ENCODE data around the gene NSL1. TPM values are rescaled to one million over a fixed set of nuclear protein-coding genes. Genes with fewer than 3 reads are reported as not detected.

Gene NSL1
- total and polyA plus RNA-seq, 9 of the 15 experiments (the other 6 are each of a cell fraction or from before 2014, with no cell fraction given), result 53.5 to 108 (median 59.1) TPM

- Histone ChIP-seq H3K27me3 (ENCODE audit: control insufficient read depth in 2 of 2, insufficient read depth in 2 of 2, low read length in 2 of 2) (no peaks in the 10 kb centered on the region), H3K27ac (ENCODE audit: extremely low read depth, low read depth, low read length) (no peak overlapping the region), H3K4me3 (no peak overlapping the region), H3K79me2 (ENCODE audit: control insufficient read depth, insufficient read depth, low read length) (peaks cover 9% of the 10 kb centered on the region; the same call in 2 of the 3 replicates), H3K4me1 (replicated peaks in 1 of 2; ENCODE audit: control insufficient read depth in 2 of 2, insufficient read depth in 2 of 2, low read length in 2 of 2) (no peaks in the 10 kb centered on the region), H3K9me1 (ENCODE audit: control insufficient read depth, insufficient read depth, low read length) (no peaks in the 10 kb centered on the region), H3K9ac (ENCODE audit: insufficient read depth in 1 of 2, low read depth in 2 of 2, low read length in 2 of 2) (no peak overlapping the region), H2AFZ (ENCODE audit: low read depth, low read length) (no peak overlapping the region), H3K4me2 (ENCODE audit: insufficient read depth, low read length) (no peak overlapping the region), H3K36me3 (ENCODE audit: control insufficient read depth, insufficient read depth, low read length) (peaks cover 71% of the 10 kb centered on the region), H4K20me1 (replicated peaks; ENCODE audit: control insufficient read depth, insufficient read depth, low read length) (no peaks in the 10 kb centered on the region), H3K9me3 (replicated peaks; ENCODE audit: control insufficient read depth, insufficient read depth, low read depth, low read length) (no peaks in the 10 kb centered on the region)
- ATAC-seq, result peak; percentile 84
- in situ Hi-C loops (cut with MboI) (no loop called here), intact Hi-C loops (cut with micrococcal nuclease) (loop anchor here (1.0 to 5.0 kb wide), 6 partner anchors 32 to 325 kb away; partner anchors contain the start of gene BATF3)
- CTCF ChIA-PET (ENCODE audit: low intra/inter-chr PET ratio), result interaction anchor here (0.5 to 2.3 kb wide), 11 partner anchors 32 to 918 kb away, joined by 3 to 14 read pairs (median 4); partner anchors contain the start of gene BATF3
- DNase-seq (ENCODE audit: extremely low read depth in 1 of 4, low spot score in 3 of 4), result peak in 1 of 4 experiments; percentile 23
- no TSS peak for BruUV-seq (replicated peaks)
- FAIRE-seq, result peak; percentile 62
- 90% methylated on average over 3 of the region's 3 CpGs for WGBS (ENCODE audit: insufficient coverage, low coverage, missing lambda C conversion rate)
- POLR2A ChIA-PET, result no interaction called here
- TF ChIP-seq ZNF518B (CRISPR knock-in tag; IDR thresholded peaks at IDR 0.05), result no peak
- no peak for TF ChIP-seq GTF3C2 (IDR thresholded peaks at IDR 0.05; ENCODE audit: borderline replicate concordance, extremely low read depth, insufficient read length)
- TF ChIP-seq ZNF449 (CRISPR knock-in tag; IDR thresholded peaks at IDR 0.05), result no peak
- TF ChIP-seq NCOA2 (IDR thresholded peaks at IDR 0.05; ENCODE audit: partially characterized antibody in 2 of 2), result no peak
- TF ChIP-seq HMG20A (CRISPR knock-in tag; conservative IDR thresholded peaks at IDR 0.05), result no peak
- TF ChIP-seq PRMT5 (CRISPR knock-in tag; IDR thresholded peaks at IDR 0.05), result no peak
- TF ChIP-seq ZZZ3 (IDR thresholded peaks at IDR 0.05), result peak; percentile 35; the same call in 1 of the 2 replicates
- no peak for TF ChIP-seq TOE1 (IDR thresholded peaks at IDR 0.05; ENCODE audit: borderline replicate concordance)
- no peak for TF ChIP-seq TOE1 (CRISPR knock-in tag; IDR thresholded peaks at IDR 0.05; ENCODE audit: borderline replicate concordance, low read depth)
- TF ChIP-seq CBFA2T3 (IDR thresholded peaks at IDR 0.05), result 0 out of 2 replicates have a peak, but pooled peaks have one; percentile 2
- TF ChIP-seq CREB3 (tag; conservative IDR thresholded peaks at IDR 0.05; ENCODE audit: low read depth), result no peak
These were observed 9.0 kb downstream of the NSL1 start for GRCh38 chr1:212782422-212783154.

Data from K562 (cell line).